ENCODE results near the gene KLHDC3. TPM values are rescaled to one million over a fixed set of nuclear protein-coding genes. Genes with fewer than 3 reads are reported as not detected.

KLHDC3 gene
- total and polyA plus RNA-seq, 2 of the 8 experiments (the other 6 are each of a cell fraction or from before 2014, with no cell fraction given): 181 to 203 TPM

DNA sequence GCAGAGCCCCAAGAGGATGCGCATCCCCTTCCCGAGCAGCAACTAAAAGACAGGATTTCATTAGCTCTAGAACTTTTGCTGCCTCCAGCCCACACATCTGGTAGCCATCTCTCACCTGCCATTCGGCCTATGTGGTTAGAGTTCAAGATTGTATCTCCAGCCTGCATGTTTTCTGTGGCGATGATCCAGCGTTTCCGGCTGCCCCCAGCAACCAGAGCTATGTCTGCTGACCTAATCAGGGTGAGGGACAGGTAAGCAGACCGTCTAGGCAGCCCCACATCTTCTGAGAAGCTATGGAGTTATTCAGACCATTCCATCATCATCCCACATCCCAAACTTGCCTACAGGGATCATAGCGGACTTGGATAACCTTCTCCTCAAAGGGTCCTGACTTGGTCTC, 41.9 kb downstream of the KLHDC3 start:
- Histone ChIP-seq H3K56ac (replicated peaks; ENCODE audit: insufficient read length, low read depth, low read length) (no peak overlapping the region), H2BK20ac (ENCODE audit: low read length) (no peak overlapping the region), H4K5ac (ENCODE audit: insufficient read length, low read depth, low read length) (no peak overlapping the region), H3K79me2 (ENCODE audit: control insufficient read depth in 1 of 2, insufficient read depth in 2 of 2, low read length in 2 of 2) (peaks cover 6 to 16% of the 10 kb centered on the region in 2 experiments; a peak in 3 of 4 replicates), H3K27ac (ENCODE audit: low read depth, low read length) (no peak overlapping the region), H3K4ac (replicated peaks; ENCODE audit: insufficient read length, low read depth, low read length) (no peak overlapping the region), H3K79me1 (ENCODE audit: low read depth, low read length) (peaks cover 15% of the 10 kb centered on the region), H4K91ac (replicated peaks; ENCODE audit: insufficient read length, low read length) (no peak overlapping the region), H3K23me2 (ENCODE audit: low read depth, low read length) (peaks cover 17% of the 10 kb centered on the region), H3K4me1 (replicated peaks in 1 of 4; ENCODE audit: control insufficient read depth in 3 of 4, insufficient read depth in 4 of 4, low read length in 3 of 4) (peaks cover 4 to 20% (median 10%) of the 10 kb centered on the region in 4 experiments; a peak in 6 of 7 replicates), H3K4me2 (ENCODE audit: insufficient read depth in 1 of 2, low read depth in 2 of 2, low read length in 2 of 2) (no peak overlapping the region), H4K20me1 (replicated peaks in 1 of 2; ENCODE audit: control insufficient read depth in 1 of 2, insufficient read depth in 2 of 2, low read length in 2 of 2) (no peaks in the 10 kb centered on the region), H2BK120ac (replicated peaks; ENCODE audit: low read depth, low read length) (no peak overlapping the region), H3K36me3 (ENCODE audit: control insufficient read depth in 2 of 4, insufficient read depth in 4 of 4, low read length in 3 of 4) (peaks cover 3 to 16% (median 11%) of the 10 kb centered on the region in 4 experiments; a peak in 6 of 8 replicates), H3K23ac (ENCODE audit: insufficient read length) (no peak overlapping the region), H2BK5ac (ENCODE audit: low read depth, low read length) (no peak overlapping the region; the same call in 1 of the 2 replicates), H2AK5ac (ENCODE audit: low read depth, low read length) (no peak overlapping the region), H3K9ac (replicated peaks in 1 of 4; ENCODE audit: extremely low read depth in 1 of 4, low read depth in 3 of 4, low read length in 3 of 4) (no peak overlapping the region), H4K8ac (ENCODE audit: extremely low read depth, insufficient read depth, low read length) (no peak overlapping the region), H3K27me3 (replicated peaks in 1 of 4; ENCODE audit: control insufficient read depth in 3 of 4, extremely low read depth in 1 of 4, insufficient read depth in 3 of 4, low read length in 3 of 4) (no peaks in the 10 kb centered on the region), H3K18ac (ENCODE audit: extremely low read depth, low read length) (no peak overlapping the region), H3K4me3 (ENCODE audit: extremely low read depth in 1 of 4, insufficient read depth in 2 of 4, low read depth in 3 of 4, low read length in 4 of 4) (no peak overlapping the region), H3K14ac (ENCODE audit: insufficient read length) (no peak overlapping the region), H3K9me3 (ENCODE audit: insufficient read depth in 2 of 2, low read depth in 1 of 2, low read length in 1 of 2) (no peaks in the 10 kb centered on the region), H2AFZ (ENCODE audit: low read length) (no peak overlapping the region), H2BK12ac (ENCODE audit: low read depth, low read length) (no peak overlapping the region), H2BK15ac (ENCODE audit: low read length) (no peak overlapping the region)
- FAIRE-seq: no peak
- ChIA-PET CTCF (ENCODE audit: partially characterized antibody) (interaction anchor here (0.7 to 3.0 kb wide), 6 partner anchors 14 to 92 kb away, joined by 3 to 18 read pairs (median 4); no protein-coding TSS in a partner anchor), POLR2A (ENCODE audit: partially characterized antibody) (interaction anchor here (1.0 to 29.7 kb wide), 8 partner anchors 10 to 116 kb away, joined by 3 to 584 read pairs (median 14); partner anchors contain the start of genes KLHDC3, MEA1, PTK7 and RRP36)
- no peak for DNase-seq (ENCODE audit: low read depth in 1 of 2, low spot score in 2 of 2)
- 90% methylated on average over 8 of the region's 8 CpGs; no CpG with 5 or more reads in 1 of the 2 experiments for WGBS, 2 experiments (ENCODE audit: extremely low coverage in 1 of 2, insufficient coverage in 1 of 2, insufficient read length in 1 of 2, insufficient replicate concordance in 2 of 2, low coverage in 1 of 2, low lambda C conversion rate in 2 of 2, missing lambda C conversion rate in 1 of 2)
- TF ChIP-seq GABPA (IDR thresholded peaks at IDR 0.05; ENCODE audit: borderline replicate concordance, insufficient read depth, low read length) (no peak), FOSL1 (IDR thresholded peaks at IDR 0.05; ENCODE audit: insufficient read depth, low read depth, low read length) (no peak), ASH2L (IDR thresholded peaks at IDR 0.05; ENCODE audit: low read length) (no peak), CBX5 (IDR thresholded peaks at IDR 0.05; ENCODE audit: low read depth, low read length) (no peak), JUND (IDR thresholded peaks at IDR 0.05; ENCODE audit: low read length) (no peak), JUN (IDR thresholded peaks at IDR 0.05; ENCODE audit: low read depth, low read length) (no peak), BACH1 (IDR thresholded peaks at IDR 0.05; ENCODE audit: low read length) (no peak), EZH2 (IDR thresholded peaks at IDR 0.05; ENCODE audit: low read depth, low read length, severe bottlenecking) (no peak), KDM4A (IDR thresholded peaks at IDR 0.05; ENCODE audit: low read depth, low read length, severe bottlenecking) (no peak), SUZ12 (IDR thresholded peaks at IDR 0.05; ENCODE audit: low read length) (no peak), NRF1 (IDR thresholded peaks at IDR 0.05; ENCODE audit: low read depth, low read length) (no peak)
- TF ChIP-seq, protein P1, sequence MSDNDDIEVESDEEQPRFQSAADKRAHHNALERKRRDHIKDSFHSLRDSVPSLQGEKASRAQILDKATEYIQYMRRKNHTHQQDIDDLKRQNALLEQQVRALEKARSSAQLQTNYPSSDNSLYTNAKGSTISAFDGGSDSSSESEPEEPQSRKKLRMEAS (IDR thresholded peaks at IDR 0.05): no peak
- TF ChIP-seq, protein P2, sequence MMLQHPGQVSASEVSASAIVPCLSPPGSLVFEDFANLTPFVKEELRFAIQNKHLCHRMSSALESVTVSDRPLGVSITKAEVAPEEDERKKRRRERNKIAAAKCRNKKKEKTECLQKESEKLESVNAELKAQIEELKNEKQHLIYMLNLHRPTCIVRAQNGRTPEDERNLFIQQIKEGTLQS (IDR thresholded peaks at IDR 0.05; ENCODE audit: insufficient read depth, low read depth, low read length): no peak

All from H1 (cell line).